Tibial nerve (tissue), 4 donors: ENCODE results near the gene OLFM4.

ENCODE experiments used
- EP300 ChIP-seq, 2 donors: sonication (generic); formaldehyde crosslinking; IDR thresholded peaks; one replicate each; pipeline ENCODE4 v1.6.1; 2017; ENCODE audit warnings: antibody characterized with exemption in 2 of 2, mild to moderate bottlenecking in 1 of 2
- TF ChIP-seq, protein P1 (sequence below), 5 experiments: fragments of 200-600 bp in 3 of 5; fragments of 450-650 bp in 2 of 5; sonication (generic) in 3 of 5; IDR thresholded peaks; one replicate each; pipeline ENCODE4 v1.5.1; 2016 to 2019; ENCODE audit warnings: antibody characterized with exemption in 5 of 5, mild to moderate bottlenecking in 3 of 5, moderate library complexity in 2 of 5

GRCh38 chr13:52984881-52985363 lies 43.7 kb upstream of the OLFM4 start:
- TF ChIP-seq, protein P1, sequence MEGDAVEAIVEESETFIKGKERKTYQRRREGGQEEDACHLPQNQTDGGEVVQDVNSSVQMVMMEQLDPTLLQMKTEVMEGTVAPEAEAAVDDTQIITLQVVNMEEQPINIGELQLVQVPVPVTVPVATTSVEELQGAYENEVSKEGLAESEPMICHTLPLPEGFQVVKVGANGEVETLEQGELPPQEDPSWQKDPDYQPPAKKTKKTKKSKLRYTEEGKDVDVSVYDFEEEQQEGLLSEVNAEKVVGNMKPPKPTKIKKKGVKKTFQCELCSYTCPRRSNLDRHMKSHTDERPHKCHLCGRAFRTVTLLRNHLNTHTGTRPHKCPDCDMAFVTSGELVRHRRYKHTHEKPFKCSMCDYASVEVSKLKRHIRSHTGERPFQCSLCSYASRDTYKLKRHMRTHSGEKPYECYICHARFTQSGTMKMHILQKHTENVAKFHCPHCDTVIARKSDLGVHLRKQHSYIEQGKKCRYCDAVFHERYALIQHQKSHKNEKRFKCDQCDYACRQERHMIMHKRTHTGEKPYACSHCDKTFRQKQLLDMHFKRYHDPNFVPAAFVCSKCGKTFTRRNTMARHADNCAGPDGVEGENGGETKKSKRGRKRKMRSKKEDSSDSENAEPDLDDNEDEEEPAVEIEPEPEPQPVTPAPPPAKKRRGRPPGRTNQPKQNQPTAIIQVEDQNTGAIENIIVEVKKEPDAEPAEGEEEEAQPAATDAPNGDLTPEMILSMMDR (IDR thresholded peaks at IDR 0.05) = no peak
- TF ChIP-seq EP300 (IDR thresholded peaks at IDR 0.05) = no peak
